Astrocyte (in vitro differentiated cells and primary cell): ENCODE measurements around the gene ZFYVE21. TPM values are rescaled to one million over a fixed set of nuclear protein-coding genes. Genes with fewer than 3 reads are reported as not detected.

ENCODE experiments used
- DNase-seq: peaks from one replicate; pipeline ENCODE4 v3.0.0-alpha.2; 2010; ENCODE audit warnings: low read depth
- FAIRE-seq: peaks from 2 replicates; lab custom pipeline; 2011; peaks lifted over from hg19 to GRCh38; lab: Jason Lieb, UNC
- H2AFZ ChIP-seq: 2 replicates; pipeline ENCODE4 v1.6.0; 2012; ENCODE audit warnings: low read depth, low read length, inconsistent platforms
- H3K27ac ChIP-seq: 2 replicates; pipeline ENCODE4 v1.5.1; 2011; ENCODE audit warnings: low read depth, low read length, inconsistent platforms
- H3K27me3 ChIP-seq: 2 replicates; pipeline ENCODE4 v1.6.0; 2011; ENCODE audit warnings: low read length, inconsistent platforms; ENCODE audit not compliant: insufficient read depth
- H3K36me3 ChIP-seq: 2 replicates; pipeline ENCODE4 v1.5.1; 2011; ENCODE audit warnings: low read length, inconsistent platforms; ENCODE audit not compliant: insufficient read depth
- H3K4me1 ChIP-seq: 2 replicates; pipeline ENCODE4 v1.5.1; 2011; ENCODE audit warnings: low read length, inconsistent platforms; ENCODE audit not compliant: insufficient read depth
- H3K4me2 ChIP-seq: 2 replicates; pipeline ENCODE4 v1.6.0; 2012; ENCODE audit warnings: low read length, inconsistent platforms
- H3K4me3 ChIP-seq: 2 replicates; pipeline ENCODE4 v1.5.1; 2011; ENCODE audit warnings: low read depth, mild to moderate bottlenecking, low read length, inconsistent platforms; ENCODE audit not compliant: insufficient read depth
- H3K79me2 ChIP-seq: 2 replicates; pipeline ENCODE4 v1.6.0; 2012; ENCODE audit warnings: mild to moderate bottlenecking, low read length, inconsistent platforms; ENCODE audit not compliant: insufficient read depth
- H3K9ac ChIP-seq: 2 replicates; pipeline ENCODE4 v1.6.0; 2012; ENCODE audit warnings: mild to moderate bottlenecking, low read length, inconsistent platforms
- H3K9me3 ChIP-seq: 2 replicates; pipeline ENCODE4 v1.5.1; 2012; ENCODE audit warnings: low read depth, mild to moderate bottlenecking, low read length, inconsistent platforms; ENCODE audit not compliant: insufficient read depth
- H4K20me1 ChIP-seq: 2 replicates; pipeline ENCODE4 v1.6.0; 2012; ENCODE audit warnings: low read length, inconsistent platforms; ENCODE audit not compliant: insufficient read depth
- H3K27ac Mint-ChIP-seq: one replicate; pipeline ENCODE4 v1.8.0; 2021; ENCODE audit warnings: mild to moderate bottlenecking, mixed read lengths; ENCODE audit not compliant: unreplicated experiment
- H3K27me3 Mint-ChIP-seq: one replicate; pipeline ENCODE4 v1.8.0; 2021; ENCODE audit warnings: low read depth, mixed read lengths; ENCODE audit not compliant: unreplicated experiment
- H3K36me3 Mint-ChIP-seq: one replicate; pipeline ENCODE4 v1.8.0; 2021; ENCODE audit warnings: low read depth, mixed read lengths; ENCODE audit not compliant: unreplicated experiment
- H3K4me1 Mint-ChIP-seq: one replicate; pipeline ENCODE4 v1.8.0; 2021; ENCODE audit warnings: low read depth, mixed read lengths; ENCODE audit not compliant: unreplicated experiment
- H3K4me3 Mint-ChIP-seq: one replicate; pipeline ENCODE4 v1.8.0; 2021; ENCODE audit warnings: mild to moderate bottlenecking, moderate library complexity, mixed read lengths; ENCODE audit not compliant: unreplicated experiment
- H3K9me3 Mint-ChIP-seq: one replicate; pipeline ENCODE4 v1.8.0; 2021; ENCODE audit warnings: mild to moderate bottlenecking, mixed read lengths; ENCODE audit not compliant: unreplicated experiment
- EZH2 ChIP-seq: IDR thresholded peaks from 2 replicates; pipeline ENCODE4 v1.6.1; 2012; ENCODE audit warnings: mild to moderate bottlenecking, low read length, inconsistent platforms; ENCODE audit not compliant: insufficient read depth
- total RNA-seq: library from RNA; stranded (reverse); gene quantifications from 2 replicates; pipeline ENCODE4 v1.2.1, GENCODE V29; 2021
- TF ChIP-seq, protein P1 (sequence below): IDR thresholded peaks from 2 replicates; pipeline ENCODE4 v1.5.1; 2011; ENCODE audit warnings: low read depth, mild to moderate bottlenecking, inconsistent platforms, low read length, moderate library complexity; ENCODE audit not compliant: insufficient read depth

ZFYVE21 gene
- total RNA-seq, 1 donor from 2014 or later: 41.7 TPM

DNA sequence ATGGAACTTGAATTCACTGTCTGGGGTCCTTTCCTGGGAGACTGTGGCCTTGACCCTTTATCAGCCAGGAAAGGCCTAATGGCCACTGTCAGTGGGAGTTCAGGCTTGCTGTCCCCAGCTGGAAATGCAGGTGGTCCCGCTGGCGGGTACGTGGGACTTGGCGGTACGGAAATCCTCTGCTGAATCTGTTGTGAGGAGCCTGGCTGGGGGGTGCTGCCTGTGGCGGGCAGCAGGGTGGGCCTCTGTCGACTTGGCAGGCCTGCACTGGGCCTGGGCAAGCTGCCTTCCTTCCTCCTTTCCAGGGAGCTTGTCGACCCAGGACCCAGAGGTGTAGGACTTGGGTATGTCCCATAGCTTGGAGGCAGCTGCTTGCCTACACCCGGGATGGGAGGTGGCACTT lies 26.3 kb downstream of the ZFYVE21 start:
- Mint-ChIP-seq H3K27me3 (no peaks in the 10 kb centered on the region), H3K4me1 (peaks cover 21% of the 10 kb centered on the region), H3K36me3 (peaks cover 24% of the 10 kb centered on the region), H3K9me3 (no peaks in the 10 kb centered on the region), H3K27ac (no peak overlapping the region), H3K4me3 (peak overlapping the region; percentile 40)
- Histone ChIP-seq H3K4me1 (peaks cover 15% of the 10 kb centered on the region), H2AFZ (no peak overlapping the region), H3K79me2 (no peaks in the 10 kb centered on the region), H3K9me3 (no peaks in the 10 kb centered on the region), H4K20me1 (no peaks in the 10 kb centered on the region), H3K4me2 (no peak overlapping the region), H3K4me3 (no peak overlapping the region), H3K27me3 (no peaks in the 10 kb centered on the region), H3K27ac (no peak overlapping the region), H3K36me3 (no peaks in the 10 kb centered on the region), H3K9ac (no peak overlapping the region)
- FAIRE-seq (no peak), DNase-seq (no peak)
- TF ChIP-seq, protein P1, sequence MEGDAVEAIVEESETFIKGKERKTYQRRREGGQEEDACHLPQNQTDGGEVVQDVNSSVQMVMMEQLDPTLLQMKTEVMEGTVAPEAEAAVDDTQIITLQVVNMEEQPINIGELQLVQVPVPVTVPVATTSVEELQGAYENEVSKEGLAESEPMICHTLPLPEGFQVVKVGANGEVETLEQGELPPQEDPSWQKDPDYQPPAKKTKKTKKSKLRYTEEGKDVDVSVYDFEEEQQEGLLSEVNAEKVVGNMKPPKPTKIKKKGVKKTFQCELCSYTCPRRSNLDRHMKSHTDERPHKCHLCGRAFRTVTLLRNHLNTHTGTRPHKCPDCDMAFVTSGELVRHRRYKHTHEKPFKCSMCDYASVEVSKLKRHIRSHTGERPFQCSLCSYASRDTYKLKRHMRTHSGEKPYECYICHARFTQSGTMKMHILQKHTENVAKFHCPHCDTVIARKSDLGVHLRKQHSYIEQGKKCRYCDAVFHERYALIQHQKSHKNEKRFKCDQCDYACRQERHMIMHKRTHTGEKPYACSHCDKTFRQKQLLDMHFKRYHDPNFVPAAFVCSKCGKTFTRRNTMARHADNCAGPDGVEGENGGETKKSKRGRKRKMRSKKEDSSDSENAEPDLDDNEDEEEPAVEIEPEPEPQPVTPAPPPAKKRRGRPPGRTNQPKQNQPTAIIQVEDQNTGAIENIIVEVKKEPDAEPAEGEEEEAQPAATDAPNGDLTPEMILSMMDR: no peak
- no peak for TF ChIP-seq EZH2

DNA sequence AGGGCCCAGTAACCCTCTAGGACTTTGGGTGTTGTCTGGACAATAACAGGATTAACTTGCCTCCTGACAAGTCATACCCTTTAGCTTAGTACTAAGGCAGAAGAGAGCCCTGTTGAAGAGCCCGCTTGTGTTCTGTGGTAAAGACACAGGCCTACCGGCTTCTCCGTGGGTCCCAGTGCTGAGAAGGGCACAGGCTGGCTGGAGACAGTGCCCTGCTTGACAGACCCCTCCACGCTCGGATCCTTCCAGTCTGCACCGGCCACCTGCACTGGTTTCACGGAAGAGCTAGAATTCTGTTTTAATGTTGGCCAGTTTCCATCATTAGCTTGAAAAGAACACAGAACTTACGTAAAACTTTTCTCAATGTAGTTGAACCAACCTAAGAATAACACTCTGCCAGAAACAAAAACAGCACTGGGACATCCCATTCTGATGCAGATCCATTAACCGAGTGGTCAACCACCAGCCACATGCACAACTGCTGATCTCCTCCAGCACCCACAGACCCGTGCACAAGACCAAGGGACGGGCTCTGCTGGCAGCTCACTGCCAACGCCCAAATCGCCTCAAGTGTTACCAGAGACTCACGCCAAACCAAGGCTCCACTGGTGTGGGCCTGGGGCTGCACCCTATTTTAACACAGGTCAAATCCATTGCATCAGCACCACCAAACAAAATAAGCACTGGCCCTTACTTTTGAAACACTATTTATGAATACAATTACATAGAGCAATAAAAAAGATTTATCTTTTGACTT lies 27.1 kb downstream of the ZFYVE21 start:
- Mint-ChIP-seq H3K4me1 (peaks cover 22% of the 10 kb centered on the region), H3K27ac (peak overlapping the region; percentile 47), H3K36me3 (peaks cover 18% of the 10 kb centered on the region), H3K27me3 (no peaks in the 10 kb centered on the region), H3K9me3 (no peaks in the 10 kb centered on the region), H3K4me3 (no peak overlapping the region)
- no peak overlapping the region for H3K4me3 ChIP-seq
- no peak overlapping the region for H3K9ac ChIP-seq
- TF ChIP-seq, protein P1: no peak
- TF ChIP-seq EZH2: no peak
- H3K79me2 ChIP-seq: no peaks in the 10 kb centered on the region
- H3K4me1 ChIP-seq: peaks cover 17% of the 10 kb centered on the region
- no peak for FAIRE-seq
- H3K27ac ChIP-seq: no peak overlapping the region
- no peaks in the 10 kb centered on the region for H3K36me3 ChIP-seq
- no peak overlapping the region for H3K4me2 ChIP-seq
- DNase-seq: no peak
- H3K9me3 ChIP-seq: no peaks in the 10 kb centered on the region
- H2AFZ ChIP-seq: no peak overlapping the region
- no peaks in the 10 kb centered on the region for H4K20me1 ChIP-seq
- no peaks in the 10 kb centered on the region for H3K27me3 ChIP-seq

DNA sequence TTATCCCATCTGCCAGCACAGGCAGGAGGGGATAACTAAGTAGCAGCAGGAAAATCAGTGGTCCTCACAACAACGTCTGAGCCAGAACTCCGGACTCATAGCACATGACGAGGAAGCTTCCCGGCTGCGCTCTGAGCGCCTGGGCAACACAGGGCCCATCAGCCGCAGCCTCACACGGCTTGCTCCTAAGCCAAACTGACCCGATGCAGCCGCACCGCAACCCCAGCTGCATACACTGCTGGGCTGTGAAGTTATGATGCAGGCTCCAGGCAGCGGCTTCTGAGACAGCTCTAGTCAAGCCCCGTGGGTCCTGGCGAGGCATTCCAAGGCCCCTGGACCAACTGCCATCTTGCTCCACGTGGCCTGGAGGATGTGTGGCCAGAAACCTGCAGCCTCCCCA lies 28.1 kb downstream of the ZFYVE21 start:
- H3K9ac ChIP-seq: no peak overlapping the region
- H3K36me3 ChIP-seq: no peaks in the 10 kb centered on the region
- Mint-ChIP-seq H3K4me3 (no peak overlapping the region), H3K4me1 (peaks cover 22% of the 10 kb centered on the region), H3K27me3 (no peaks in the 10 kb centered on the region), H3K9me3 (no peaks in the 10 kb centered on the region), H3K36me3 (peaks cover 18% of the 10 kb centered on the region), H3K27ac (no peak overlapping the region)
- DNase-seq (no peak), FAIRE-seq (no peak)
- H3K4me1 ChIP-seq: peaks cover 17% of the 10 kb centered on the region
- no peak for TF ChIP-seq EZH2
- TF ChIP-seq, protein P1: no peak
- H3K4me3 ChIP-seq: no peak overlapping the region
- no peaks in the 10 kb centered on the region for H3K9me3 ChIP-seq
- no peak overlapping the region for H2AFZ ChIP-seq
- no peak overlapping the region for H3K27ac ChIP-seq
- H3K4me2 ChIP-seq: no peak overlapping the region
- H3K27me3 ChIP-seq: no peaks in the 10 kb centered on the region
- H3K79me2 ChIP-seq: no peaks in the 10 kb centered on the region
- H4K20me1 ChIP-seq: no peaks in the 10 kb centered on the region
